Stimulated activated CD4-positive, alpha-beta T cell treated with anti-CD3 and anti-CD28 coated beads, Interleukin-12 subunit alpha, Interleukin-12 subunit beta, amount 100 ng/mL, for 24 hours (primary cell): Measurements from ENCODE around the gene SRPK3.
A peak's percentile ranks its signal among the peaks of the same experiment; 100 is the strongest.
"Not testable (repeated sequence)": the region's sequence is repeated elsewhere in the genome, so short reads cannot be mapped to it uniquely, and the experiment has no call there.

Experiments used
- DNase-seq, 2 experiments: peaks; one replicate each; pipeline ENCODE4 v3.0.0-alpha.2; 2020; ENCODE audit warnings: low read depth in 2 of 2

Gene SRPK3

DNA sequence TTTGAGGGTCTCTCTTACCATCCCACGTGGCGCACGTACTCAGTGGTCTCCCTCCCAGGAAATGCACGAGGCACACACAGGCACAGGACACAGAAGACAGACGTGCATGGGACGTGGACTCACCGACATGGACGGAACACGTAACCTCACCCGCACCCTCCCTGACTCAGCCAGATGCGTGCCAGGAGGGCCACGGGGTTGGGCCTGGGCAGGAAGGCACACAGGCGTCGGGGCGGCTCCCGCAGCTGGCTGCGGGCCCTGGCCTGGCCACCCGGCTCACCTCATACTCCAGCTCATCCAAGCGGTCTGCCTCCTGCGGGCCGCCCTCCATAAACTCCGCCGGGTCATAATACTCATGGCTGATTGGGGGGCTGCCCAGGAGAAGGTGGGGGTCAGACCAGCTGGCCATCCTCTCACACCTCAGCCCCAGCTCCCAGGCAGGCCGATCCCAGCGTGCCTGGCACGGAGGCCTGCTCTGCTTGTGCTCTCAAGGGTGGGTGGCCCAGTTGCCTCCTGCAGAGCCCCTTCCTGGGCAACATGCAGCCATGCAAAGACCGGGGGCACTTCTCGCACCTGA lies 26.2 kb downstream of the SRPK3 start:
- DNase-seq, result no peak

- DNase-seq, result no peak
Measured at GRCh38 chrX:153807976-153808375, 27.1 kb downstream of the SRPK3 start.

- DNase-seq, result no peak
Measured at GRCh38 chrX:153812220-153812619, 31.4 kb downstream of the SRPK3 start.

DNA sequence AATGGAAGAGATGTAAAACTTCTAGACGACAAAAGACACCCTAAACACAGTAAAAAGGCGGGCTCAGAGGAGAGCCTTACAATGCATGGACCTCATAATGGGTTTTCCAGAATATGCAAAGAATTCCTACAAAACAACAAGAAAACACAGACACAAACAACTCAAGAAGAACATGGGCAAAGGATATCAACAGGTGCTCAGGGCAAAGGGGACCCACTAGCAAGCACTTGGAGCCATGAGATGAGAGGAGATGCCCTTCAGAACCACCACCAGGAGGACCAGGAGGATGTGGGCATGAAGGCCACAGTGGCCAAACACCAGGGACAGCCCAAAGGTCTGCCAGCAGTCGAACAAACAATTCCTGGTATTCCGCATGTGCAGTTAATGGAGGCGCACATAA lies 32.3 kb downstream of the SRPK3 start:
- DNase-seq, result no peak

DNA sequence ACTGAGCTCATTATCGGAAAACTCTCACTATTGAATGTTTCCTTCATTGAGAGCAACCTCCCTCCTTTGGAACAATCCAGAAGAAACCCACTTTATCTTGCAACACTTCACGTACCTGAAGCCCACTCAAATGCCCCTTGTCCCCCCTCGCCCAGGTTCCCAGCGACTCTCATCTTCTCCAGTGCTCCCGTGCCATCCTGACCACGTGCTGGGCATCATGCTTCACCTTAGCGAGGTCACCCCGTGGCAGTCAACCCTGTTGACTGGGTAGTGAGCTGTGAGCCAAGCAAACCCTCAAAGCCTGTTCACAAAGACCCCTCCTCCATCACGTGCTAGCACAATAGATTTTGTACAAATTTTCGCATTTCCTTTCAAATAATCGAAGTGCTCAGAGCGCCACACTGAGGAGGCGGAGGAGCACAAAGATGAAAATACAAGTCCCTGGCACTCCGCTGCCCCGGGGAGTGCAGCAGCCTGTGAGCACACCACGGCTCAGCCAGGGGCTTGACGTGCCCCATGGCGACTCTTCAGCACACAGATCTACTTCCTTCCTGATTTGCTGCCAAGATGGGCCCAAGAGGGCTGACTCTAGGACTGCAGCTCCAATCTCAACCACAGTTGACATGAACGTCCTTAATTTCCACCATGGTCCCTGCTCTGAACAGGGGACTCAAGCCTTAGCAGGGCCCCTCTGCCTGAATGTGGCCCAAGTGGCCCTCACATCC lies 33.9 kb downstream of the SRPK3 start:
- DNase-seq, result no peak

- DNase-seq, result peak in 1 of 2 experiments; percentile 31
Measured at GRCh38 chrX:153816831-153817690, 36.2 kb downstream of the SRPK3 start.

- not testable (repeated sequence) for DNase-seq
Measured at GRCh38 chrX:153818064-153818463, 37.2 kb downstream of the SRPK3 start.

- DNase-seq, result peak; percentile 6 to 33
Measured at GRCh38 chrX:153818571-153819383, 37.9 kb downstream of the SRPK3 start.

DNA sequence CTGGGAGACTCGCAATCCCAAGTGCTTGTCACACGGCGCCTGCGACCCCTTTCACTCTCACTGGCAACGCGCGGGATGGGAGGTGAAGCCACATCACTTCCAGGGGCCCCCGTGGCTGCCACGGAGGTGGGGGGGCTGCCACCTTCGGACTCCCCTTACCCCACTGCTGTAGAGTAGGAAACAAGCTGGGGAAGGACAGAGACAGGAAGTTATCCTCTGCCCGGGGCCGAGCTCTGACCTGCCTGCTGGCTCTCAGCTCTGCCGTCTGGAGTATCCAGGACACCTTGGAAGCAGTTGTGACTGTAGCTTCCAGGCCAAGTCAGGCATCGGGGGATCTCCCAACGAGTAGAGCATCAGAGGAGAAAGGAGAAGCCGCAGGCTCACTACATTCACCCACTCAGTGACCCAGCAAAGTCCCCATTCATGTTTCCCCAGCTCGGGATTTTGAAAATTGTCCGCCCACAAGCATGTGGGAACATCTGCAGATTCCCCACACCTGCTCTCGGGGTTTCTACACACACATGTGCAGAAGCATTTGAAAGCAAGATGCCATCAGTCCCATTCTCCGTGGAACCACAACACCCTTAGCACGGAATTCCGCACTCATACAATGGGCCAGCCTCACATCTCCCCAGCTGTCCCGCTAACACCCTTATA lies 38.7 kb downstream of the SRPK3 start:
- DNase-seq, result no peak

GRCh38 chrX:153820601-153821000 lies 39.8 kb downstream of the SRPK3 start:
- DNase-seq, result no peak

GRCh38 chrX:153821066-153821465 lies 40.2 kb downstream of the SRPK3 start:
- no peak for DNase-seq

- no peak for DNase-seq
Measured at GRCh38 chrX:153824348-153824747, 43.5 kb downstream of the SRPK3 start.

DNA sequence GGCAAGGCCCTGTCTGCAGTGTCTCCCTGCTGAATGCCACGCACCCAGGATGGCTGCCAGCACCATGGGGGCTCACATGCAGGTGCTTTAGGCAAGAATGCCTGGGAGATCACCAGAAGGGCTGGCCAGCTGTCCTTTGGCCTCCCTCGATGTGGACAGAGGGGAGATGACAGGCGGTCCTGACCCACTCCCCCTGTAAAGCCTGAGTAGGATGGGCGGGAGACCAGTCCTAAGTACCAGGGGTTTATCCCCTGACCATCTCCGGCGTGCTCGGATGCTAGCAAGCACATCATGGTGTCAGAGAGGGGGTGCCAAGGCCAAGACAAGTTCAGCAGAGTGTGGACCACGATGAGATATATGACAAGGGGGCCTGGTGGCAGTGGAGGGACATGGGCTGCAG lies 44.2 kb downstream of the SRPK3 start:
- DNase-seq, result no peak

DNA sequence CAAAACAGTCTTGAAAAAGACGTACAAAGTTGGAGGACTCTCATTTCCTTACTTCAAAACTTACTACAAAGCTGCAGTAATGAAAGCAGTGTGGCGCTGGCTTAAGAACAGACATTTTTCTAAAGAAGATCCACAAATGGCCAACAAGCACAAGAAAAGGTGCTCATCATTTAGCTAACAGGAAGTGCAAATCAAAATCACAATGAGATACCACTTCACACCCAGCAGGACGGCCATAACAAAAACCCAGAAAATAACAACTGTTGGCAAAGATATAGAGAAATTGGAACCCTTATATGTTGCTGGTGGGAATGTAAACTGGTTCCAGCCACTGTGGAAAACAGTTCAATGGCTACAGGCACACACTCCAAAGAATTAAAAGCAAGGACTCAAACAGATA lies 46.2 kb downstream of the SRPK3 start:
- DNase-seq, result no peak

- no peak for DNase-seq
Measured at GRCh38 chrX:153827903-153828302, 47.1 kb downstream of the SRPK3 start.

DNA sequence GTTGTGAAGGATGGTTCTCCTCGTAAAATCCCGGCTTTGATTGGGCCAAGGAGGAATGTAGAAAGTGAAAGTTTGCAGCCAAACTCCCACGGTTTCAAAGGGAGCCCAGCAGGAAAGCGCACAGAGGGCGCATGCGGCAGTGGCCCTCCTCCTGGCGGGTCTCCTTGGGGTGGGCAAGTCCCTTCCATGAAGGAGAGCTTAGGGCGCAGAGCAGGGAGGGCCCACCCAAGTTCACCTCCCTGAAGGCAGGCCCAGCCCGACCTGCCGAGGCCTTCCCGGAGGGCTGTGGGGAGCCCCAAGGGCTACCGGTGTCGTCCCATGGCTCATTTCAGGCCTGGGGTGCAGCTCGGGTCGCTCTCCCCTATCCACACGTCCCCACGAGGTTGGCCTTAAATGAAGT lies 47.5 kb downstream of the SRPK3 start:
- DNase-seq, result no peak

DNA sequence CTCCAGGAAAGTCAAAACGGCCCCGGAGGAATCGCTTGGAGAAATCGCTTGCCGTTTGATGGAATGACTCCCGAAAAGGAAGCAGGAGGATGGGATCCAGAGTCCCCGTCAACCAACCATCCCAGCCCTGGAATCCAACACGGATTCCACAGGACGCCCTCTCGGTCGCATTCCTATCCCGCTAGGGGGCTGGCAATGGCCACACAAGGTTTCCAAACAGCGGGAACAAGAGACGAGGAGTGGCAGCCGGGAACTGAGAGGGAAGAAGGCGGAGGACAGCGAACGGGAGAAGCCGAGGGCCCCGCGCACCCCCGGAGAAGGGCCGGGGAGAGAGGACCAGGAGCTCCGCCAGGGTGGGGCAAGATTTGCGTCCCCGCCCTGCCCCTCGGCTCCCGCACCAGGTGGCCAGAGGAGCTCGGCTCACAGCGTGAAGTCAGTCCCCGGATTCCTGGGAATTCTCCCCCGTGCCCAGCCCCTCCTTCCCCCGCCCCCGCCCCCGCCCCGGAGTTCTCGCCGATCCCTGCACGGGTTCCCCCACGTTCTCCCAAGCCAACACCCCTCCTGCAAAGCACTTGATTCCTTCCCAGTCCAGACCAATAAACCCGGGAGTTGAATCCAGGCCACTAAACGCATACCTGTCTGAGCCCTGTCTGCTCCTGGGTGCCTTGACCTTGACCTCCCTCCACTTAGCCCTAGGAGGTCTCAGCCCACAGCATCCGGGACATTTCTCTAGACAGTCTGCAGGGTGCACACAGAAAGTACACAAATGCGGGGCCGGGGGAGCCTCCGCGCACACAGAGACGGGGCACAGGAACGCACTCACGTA lies 48.1 kb downstream of the SRPK3 start:
- DNase-seq, result no peak

DNA sequence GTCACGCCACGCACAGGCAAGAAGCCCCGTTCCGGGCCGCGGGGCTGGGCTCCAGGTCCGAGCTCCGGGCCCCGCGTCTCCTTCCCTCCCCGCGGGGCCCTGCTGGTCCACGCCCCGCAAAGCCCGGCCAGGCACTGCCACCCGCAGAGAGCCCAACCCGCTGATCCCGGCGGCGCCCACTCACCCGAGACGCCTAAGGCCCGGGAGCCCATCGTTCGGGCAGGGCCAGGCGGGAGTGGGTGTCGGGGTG lies 48.6 kb downstream of the SRPK3 start:
- no peak for DNase-seq

DNA sequence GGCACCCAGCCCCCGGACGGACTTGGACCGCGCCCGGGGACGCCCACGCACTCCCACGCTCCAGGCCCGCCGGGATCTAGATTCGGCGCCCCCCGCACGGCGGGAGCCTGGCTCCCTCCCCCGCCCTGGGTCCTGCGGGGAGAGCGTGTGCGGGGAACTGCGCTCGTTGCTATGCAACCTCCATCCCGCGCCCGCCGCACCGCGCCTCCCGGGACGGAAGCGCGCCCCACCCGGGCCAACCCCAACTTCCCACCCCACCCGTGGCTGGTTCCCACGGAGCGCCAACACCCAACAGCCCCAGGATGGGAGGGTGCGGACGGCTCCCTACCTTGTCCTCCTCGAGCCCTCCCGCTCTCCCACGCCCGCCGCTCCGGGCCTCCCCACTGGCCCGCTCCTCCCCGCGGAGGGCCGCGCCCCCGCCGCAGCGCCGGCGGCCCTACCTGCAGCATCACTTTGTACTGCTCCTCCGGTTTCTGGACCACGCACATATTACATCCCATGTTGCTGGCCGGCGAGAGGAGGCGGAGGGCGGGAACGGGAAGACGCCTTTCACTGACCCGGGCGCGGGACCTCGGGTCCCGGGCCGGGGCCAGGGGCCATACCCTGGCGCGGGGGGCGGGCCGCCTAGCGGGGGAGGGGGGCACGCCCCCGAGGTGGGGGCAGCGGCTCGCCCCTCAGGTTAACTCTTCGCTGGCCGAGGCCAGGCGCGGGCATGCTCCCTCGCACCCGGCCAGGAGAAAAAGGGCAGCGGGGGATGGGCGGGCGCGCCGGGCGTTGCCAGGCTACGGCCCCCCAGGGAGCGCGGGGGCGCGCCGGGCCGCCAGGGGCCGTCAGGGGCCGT lies 49.2 kb downstream of the SRPK3 start, which contains the start of gene PDZD4:
Gene PDZD4, minus strand, starts transcription at position 746 of the 841 bp plus-strand sequence. Its CDS starts 246 bp downstream, at position 500.
- DNase-seq, result no peak
